Hepatocyte (in vitro differentiated cells): Measurements from ENCODE around the gene PPP1R12A.

Experiments used
- EZH2 ChIP-seq: fragments of 200-600 bp; sonication (generic); IDR thresholded peaks from 2 replicates; pipeline ENCODE4 v1.6.1; 2016; ENCODE audit warnings: antibody characterized with exemption, mild to moderate bottlenecking, borderline replicate concordance
- TF ChIP-seq, protein P1 (sequence below): fragments of 200-600 bp; sonication (generic); IDR thresholded peaks from 2 replicates; pipeline ENCODE4 v1.5.1; 2016; ENCODE audit warnings: antibody characterized with exemption, mild to moderate bottlenecking; ENCODE audit not compliant: poor library complexity

- TF ChIP-seq, protein P1, sequence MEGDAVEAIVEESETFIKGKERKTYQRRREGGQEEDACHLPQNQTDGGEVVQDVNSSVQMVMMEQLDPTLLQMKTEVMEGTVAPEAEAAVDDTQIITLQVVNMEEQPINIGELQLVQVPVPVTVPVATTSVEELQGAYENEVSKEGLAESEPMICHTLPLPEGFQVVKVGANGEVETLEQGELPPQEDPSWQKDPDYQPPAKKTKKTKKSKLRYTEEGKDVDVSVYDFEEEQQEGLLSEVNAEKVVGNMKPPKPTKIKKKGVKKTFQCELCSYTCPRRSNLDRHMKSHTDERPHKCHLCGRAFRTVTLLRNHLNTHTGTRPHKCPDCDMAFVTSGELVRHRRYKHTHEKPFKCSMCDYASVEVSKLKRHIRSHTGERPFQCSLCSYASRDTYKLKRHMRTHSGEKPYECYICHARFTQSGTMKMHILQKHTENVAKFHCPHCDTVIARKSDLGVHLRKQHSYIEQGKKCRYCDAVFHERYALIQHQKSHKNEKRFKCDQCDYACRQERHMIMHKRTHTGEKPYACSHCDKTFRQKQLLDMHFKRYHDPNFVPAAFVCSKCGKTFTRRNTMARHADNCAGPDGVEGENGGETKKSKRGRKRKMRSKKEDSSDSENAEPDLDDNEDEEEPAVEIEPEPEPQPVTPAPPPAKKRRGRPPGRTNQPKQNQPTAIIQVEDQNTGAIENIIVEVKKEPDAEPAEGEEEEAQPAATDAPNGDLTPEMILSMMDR = no peak
- TF ChIP-seq EZH2 = no peak
Observed at GRCh38 chr12:79877246-79877645, 57.7 kb downstream of the PPP1R12A start.
